ENCODE measurements around the gene LRRN1.

GRCh38 chr3:3753416-3753815 is 45.8 kb upstream of the LRRN1 start:
- TF ChIP-seq CTCF (IDR thresholded peaks at IDR 0.05; ENCODE audit: borderline replicate concordance, extremely low read depth, low read length, poor library complexity, severe bottlenecking) = no peak
- TF ChIP-seq EZH2 (IDR thresholded peaks at IDR 0.05; ENCODE audit: borderline replicate concordance, low read depth, low read length, severe bottlenecking) = no peak

All from DND-41 (cell line).